Erythroblast (primary cell): ENCODE measurements around the gene TRH.
"Not testable (repeated sequence)": the region's sequence is repeated elsewhere in the genome, so short reads cannot be mapped to it uniquely, and the experiment has no call there.

Experiments used
- DNase-seq, 2 experiments: peaks; one replicate each; lab custom pipeline; 2025; lab: John Stamatoyannopoulos, UW
- GATA1 ChIP-seq: IDR thresholded peaks from 2 replicates; pipeline ENCODE4 v1.6.1; 2011; ENCODE audit warnings: low read depth, mild to moderate bottlenecking, control low read depth, low read length, moderate library complexity
- POLR2A ChIP-seq: IDR thresholded peaks from 2 replicates; pipeline ENCODE4 v1.6.1; 2011; ENCODE audit warnings: mild to moderate bottlenecking, low read length

The TRH gene

GRCh38 chr3:129974833-129975704, 549 bp downstream of the TRH start:
- no peak for DNase-seq
- TF ChIP-seq POLR2A (no peak), GATA1 (no peak)

- no peak for DNase-seq
- TF ChIP-seq POLR2A (no peak), GATA1 (no peak)
Observed at GRCh38 chr3:129975705-129976048, 1.2 kb downstream of the TRH start.

- TF ChIP-seq POLR2A (no peak), GATA1 (no peak)
- DNase-seq = no peak
Observed at GRCh38 chr3:129976286-129976685, 1.8 kb downstream of the TRH start.

DNA sequence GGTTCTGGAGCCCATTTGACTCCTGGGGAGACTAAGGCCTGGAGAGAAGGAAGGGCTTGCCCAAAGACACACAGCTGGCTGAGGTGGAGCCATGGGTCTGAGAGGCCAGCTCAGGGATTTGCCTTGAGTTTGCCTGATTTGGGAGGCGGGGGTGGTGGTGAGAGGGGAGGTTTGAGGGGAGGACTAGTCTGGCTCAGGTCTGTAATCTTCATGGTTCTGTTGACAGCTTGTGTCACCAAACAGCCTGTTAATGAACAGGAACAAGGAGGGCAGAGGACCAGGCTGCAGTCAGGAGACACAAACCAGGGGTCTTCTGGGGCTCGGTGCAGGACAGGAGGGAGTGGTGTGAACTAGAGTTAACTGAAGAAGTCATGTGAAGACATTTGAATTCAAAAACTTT, 3.6 kb downstream of the TRH start:
- no peak for TF ChIP-seq POLR2A
- no peak for TF ChIP-seq GATA1
- DNase-seq = no peak

DNA sequence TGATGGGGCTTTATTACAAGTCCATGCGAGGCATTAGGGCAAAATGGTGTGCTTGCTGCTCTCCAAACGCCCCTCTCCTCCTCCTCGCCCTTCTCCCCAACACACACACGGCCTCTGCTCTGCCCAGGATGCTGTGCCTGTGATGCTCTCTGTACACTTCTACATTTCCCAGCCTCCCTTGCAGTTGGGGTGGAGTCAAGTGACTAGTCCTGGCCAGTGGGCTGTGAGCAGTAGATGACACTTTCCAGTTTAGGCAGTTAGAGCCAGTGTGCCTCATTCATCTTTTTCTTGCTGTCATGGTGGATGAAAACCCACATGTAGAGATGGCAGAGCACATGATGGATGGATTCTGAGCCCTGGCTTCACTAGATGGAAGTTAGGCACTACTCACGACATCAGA, 5.4 kb downstream of the TRH start:
- DNase-seq = no peak
- TF ChIP-seq POLR2A = no peak
- no peak for TF ChIP-seq GATA1

- DNase-seq = no peak
- no peak for TF ChIP-seq POLR2A
- TF ChIP-seq GATA1 = no peak
Observed at GRCh38 chr3:129983561-129983960, 9.0 kb downstream of the TRH start.

- TF ChIP-seq POLR2A (no peak), GATA1 (no peak)
- no peak for DNase-seq
Observed at GRCh38 chr3:129984125-129984524, 9.6 kb downstream of the TRH start.

GRCh38 chr3:129985113-129985512, 10.6 kb downstream of the TRH start:
- no peak for TF ChIP-seq POLR2A
- no peak for TF ChIP-seq GATA1
- no peak for DNase-seq

DNA sequence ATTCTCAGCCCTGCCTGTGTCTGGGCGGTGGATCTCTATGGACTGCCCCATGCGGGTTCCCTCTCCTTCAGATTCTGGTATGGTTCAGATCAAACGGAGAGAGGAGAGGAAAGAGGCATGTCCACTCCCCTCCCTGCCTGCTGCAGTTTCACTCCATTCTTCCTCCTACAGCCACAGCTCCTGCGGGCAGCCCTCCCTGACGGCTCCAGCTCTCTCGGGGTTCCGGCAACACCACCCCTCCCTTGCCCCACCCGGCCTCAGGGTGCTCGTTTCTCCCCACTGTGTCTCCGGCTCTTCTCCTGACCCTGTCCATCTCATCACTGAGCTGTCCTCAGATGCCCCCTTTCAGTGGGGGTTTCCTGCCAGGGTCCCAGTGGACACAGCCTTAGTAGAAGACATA, 13.9 kb downstream of the TRH start:
- TF ChIP-seq GATA1 (no peak), POLR2A (no peak)
- no peak for DNase-seq

DNA sequence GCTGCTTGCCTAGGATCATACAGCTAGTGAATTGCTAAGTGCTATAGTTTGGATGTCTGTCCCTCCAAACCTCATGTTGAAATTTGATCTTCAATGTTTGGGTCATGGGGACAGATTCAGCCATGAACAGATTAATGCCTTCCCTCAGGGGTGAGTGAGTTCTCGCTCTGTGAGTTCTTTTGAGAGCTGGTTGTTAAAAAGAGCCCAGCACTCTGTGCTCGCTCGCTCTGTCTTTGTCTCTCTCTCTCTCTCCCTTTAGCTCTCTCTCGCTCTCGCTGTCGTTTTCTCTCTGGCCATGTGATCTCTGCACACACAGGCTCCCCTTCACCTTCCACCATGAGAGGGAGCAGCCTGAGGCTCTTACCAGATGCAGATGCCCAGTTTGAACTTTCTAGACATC, 14.9 kb downstream of the TRH start:
- TF ChIP-seq POLR2A (no peak), GATA1 (no peak)
- no peak for DNase-seq

- TF ChIP-seq POLR2A (no peak), GATA1 (no peak)
- no peak for DNase-seq
Observed at GRCh38 chr3:129992781-129993180, 18.3 kb downstream of the TRH start.

GRCh38 chr3:129994883-129995559, 20.5 kb downstream of the TRH start:
- DNase-seq = no peak
- no peak for TF ChIP-seq POLR2A
- TF ChIP-seq GATA1 = no peak

GRCh38 chr3:129996073-129996472, 21.6 kb downstream of the TRH start:
- DNase-seq = no peak
- TF ChIP-seq POLR2A = no peak
- no peak for TF ChIP-seq GATA1

GRCh38 chr3:129999176-129999575, 24.7 kb downstream of the TRH start:
- not testable (repeated sequence) for DNase-seq

DNA sequence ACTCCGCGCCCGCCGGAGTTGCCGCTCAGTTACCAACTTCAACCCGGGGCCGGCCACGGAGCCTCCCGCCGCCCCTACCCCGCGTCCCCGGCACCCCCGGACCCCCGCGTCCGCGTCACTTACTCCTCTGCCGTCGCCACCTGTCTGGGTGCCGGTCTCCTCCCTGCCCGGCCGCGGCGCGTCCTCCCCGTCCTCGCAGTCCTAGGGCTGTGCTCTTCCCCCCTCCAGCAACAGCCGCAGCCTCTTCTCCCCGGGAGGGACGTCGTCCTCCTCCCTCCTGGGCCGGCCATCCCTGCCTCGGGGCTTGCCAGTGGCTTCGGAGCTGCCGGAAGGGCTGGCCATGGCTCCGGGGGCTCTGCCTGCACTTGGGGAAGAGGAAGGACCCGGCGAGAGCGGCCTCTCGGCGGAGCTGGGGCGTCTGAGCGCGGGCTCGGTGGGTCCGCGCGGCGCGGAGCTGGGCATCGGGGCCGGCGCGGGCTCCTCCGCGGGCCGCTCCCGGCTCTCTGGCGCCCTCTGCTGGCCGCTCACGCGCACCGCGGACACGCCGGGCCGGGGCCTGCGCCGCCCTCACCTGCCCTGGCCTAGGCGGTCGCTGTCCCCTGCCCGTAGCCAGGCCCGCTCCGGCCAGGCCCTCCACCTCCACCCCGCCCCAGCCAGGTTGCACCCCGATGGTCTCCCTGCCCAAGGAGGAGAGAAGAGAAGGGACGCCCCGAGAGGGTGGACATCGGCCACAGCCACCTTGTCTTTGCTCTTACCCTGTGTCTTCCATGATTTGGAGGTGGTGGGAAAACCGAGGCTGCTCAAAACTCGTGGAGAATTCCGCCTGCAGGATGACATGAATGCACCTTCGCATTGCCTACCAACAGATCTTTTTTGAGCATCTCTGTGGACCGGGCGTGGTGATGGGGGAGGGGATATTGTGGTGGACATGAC, 28.4 kb downstream of the TRH start:
- DNase-seq = peak; percentile 40 to 70

- TF ChIP-seq GATA1 (no peak), POLR2A (no peak)
- no peak for DNase-seq
Observed at GRCh38 chr3:130010556-130010955, 36.0 kb downstream of the TRH start.

GRCh38 chr3:130012108-130012507, 37.6 kb downstream of the TRH start:
- DNase-seq = not testable (repeated sequence)

GRCh38 chr3:130013246-130013645, 38.7 kb downstream of the TRH start:
- not testable (repeated sequence) for DNase-seq
